ENCODE data around the gene ASB8.
"Not testable (repeated sequence)": the region's sequence is repeated elsewhere in the genome, so short reads cannot be mapped to it uniquely, and the experiment has no call there.

Gene ASB8

GRCh38 chr12:48131517-48131916, 25.8 kb downstream of the ASB8 start:
- FAIRE-seq = no peak

GRCh38 chr12:48129376-48129775, 27.9 kb downstream of the ASB8 start:
- no peak for FAIRE-seq

- no peak for FAIRE-seq
Measured at GRCh38 chr12:48128800-48129199, 28.5 kb downstream of the ASB8 start.

- no peak for FAIRE-seq
Measured at GRCh38 chr12:48126953-48127630, 30.2 kb downstream of the ASB8 start.

GRCh38 chr12:48125985-48126384, 31.3 kb downstream of the ASB8 start:
- FAIRE-seq = no peak

- FAIRE-seq = not testable (repeated sequence)
Measured at GRCh38 chr12:48125542-48125941, 31.8 kb downstream of the ASB8 start.

GRCh38 chr12:48123169-48123568, 34.1 kb downstream of the ASB8 start:
- FAIRE-seq = no peak

- FAIRE-seq = no peak
Measured at GRCh38 chr12:48122065-48122834, 35.1 kb downstream of the ASB8 start.

GRCh38 chr12:48121522-48121921, 35.8 kb downstream of the ASB8 start:
- no peak for FAIRE-seq

GRCh38 chr12:48119834-48120195, 37.5 kb downstream of the ASB8 start:
- no peak for FAIRE-seq

GRCh38 chr12:48119078-48119833, 38.1 kb downstream of the ASB8 start, which contains the start of gene PFKM:
TSS of gene PFKM (plus strand) at chr12:48119364. CDS start at chr12:48122775, 3,411 bp downstream.
- peak; percentile 18 for FAIRE-seq

GRCh38 chr12:48118284-48118871, 38.9 kb downstream of the ASB8 start:
- no peak for FAIRE-seq

- FAIRE-seq = no peak
Measured at GRCh38 chr12:48115957-48116356, 41.4 kb downstream of the ASB8 start.

- not testable (repeated sequence) for FAIRE-seq
Measured at GRCh38 chr12:48111312-48111693, 46.0 kb downstream of the ASB8 start.

GRCh38 chr12:48110691-48111311, 46.5 kb downstream of the ASB8 start:
- no peak for FAIRE-seq

- no peak for FAIRE-seq
Measured at GRCh38 chr12:48109424-48109823, 47.9 kb downstream of the ASB8 start.

- no peak for FAIRE-seq
Measured at GRCh38 chr12:48106681-48107613, 50.4 kb downstream of the ASB8 start.

GRCh38 chr12:48105867-48106680, 51.2 kb downstream of the ASB8 start, which contains the start of gene SENP1:
TSS of gene SENP1 (minus strand) at chr12:48106079. CDS start at chr12:48101472, 4,607 bp downstream.
- FAIRE-seq = no peak

GRCh38 chr12:48105321-48105866, 51.9 kb downstream of the ASB8 start:
- no peak for FAIRE-seq

- FAIRE-seq = no peak
Measured at GRCh38 chr12:48104531-48104930, 52.8 kb downstream of the ASB8 start.

Measured in endometrium (tissue), 2 donors.